HEK293 (cell line): ENCODE results near the gene SDHD.

ENCODE experiments used
- CTCF ChIP-seq: fragments of 450-650 bp; formaldehyde crosslinking; IDR thresholded peaks from 2 replicates; pipeline ENCODE4 v1.5.1; 2016; ENCODE audit warnings: missing biosample characterization, missing genetic modification characterization
- SALL2 ChIP-seq: fragments of 450-650 bp; formaldehyde crosslinking; IDR thresholded peaks from 2 replicates; pipeline ENCODE4 v1.5.0; 2017; ENCODE audit warnings: missing biosample characterization, mild to moderate bottlenecking, missing genetic modification characterization, borderline replicate concordance
- ZBTB1 ChIP-seq: fragments of 450-650 bp; formaldehyde crosslinking; IDR thresholded peaks from 2 replicates; pipeline ENCODE4 v1.5.1; 2016; ENCODE audit warnings: missing biosample characterization, missing genetic modification characterization
- ZNF148 ChIP-seq: fragments of 450-650 bp; formaldehyde crosslinking; IDR thresholded peaks from 2 replicates; pipeline ENCODE4 v1.5.0; 2017; ENCODE audit warnings: missing biosample characterization, missing genetic modification characterization, borderline replicate concordance
- ZNF16 ChIP-seq: fragments of 450-650 bp; formaldehyde crosslinking; IDR thresholded peaks from 2 replicates; pipeline ENCODE4 v1.5.1; 2016; ENCODE audit warnings: low read depth, missing biosample characterization, missing genetic modification characterization
- ZNF629 ChIP-seq: fragments of 450-650 bp; formaldehyde crosslinking; IDR thresholded peaks from 2 replicates; pipeline ENCODE4 v1.5.1; 2017; ENCODE audit warnings: missing biosample characterization, missing genetic modification characterization
- ZNF670 ChIP-seq: fragments of 450-650 bp; formaldehyde crosslinking; IDR thresholded peaks from 2 replicates; pipeline ENCODE4 v1.5.1; 2016; ENCODE audit warnings: missing biosample characterization, missing genetic modification characterization, low read depth
- ZNF707 ChIP-seq: fragments of 450-650 bp; formaldehyde crosslinking; IDR thresholded peaks from 2 replicates; pipeline ENCODE4 v1.5.1; 2016; ENCODE audit warnings: missing biosample characterization, missing genetic modification characterization

- no peak for TF ChIP-seq SALL2 (tag by site-specific recombination)
- TF ChIP-seq ZNF629 (tag by site-specific recombination) = no peak
- TF ChIP-seq ZNF670 (tag by site-specific recombination) = no peak
- no peak for TF ChIP-seq ZNF16 (tag by site-specific recombination)
- TF ChIP-seq CTCF = no peak
- TF ChIP-seq ZBTB1 (tag by site-specific recombination) = no peak
- no peak for TF ChIP-seq ZNF707 (tag by site-specific recombination)
- TF ChIP-seq ZNF148 (tag by site-specific recombination) = no peak
Measured at GRCh38 chr11:112058103-112058502, 28.6 kb upstream of the SDHD start.
